Activated CD8-positive, alpha-beta memory T cell treated with anti-CD3 and anti-CD28 coated beads, Interleukin-2, amount 50 U/mL, for 24 hours (primary cell): ENCODE results near the gene INPP5B.
A peak's percentile ranks its signal among the peaks of the same experiment; 100 is the strongest.

Experiments used
- DNase-seq: peaks from one replicate; pipeline ENCODE4 v3.0.0-alpha.2; 2020; ENCODE audit errors: extremely low read depth

Gene INPP5B

DNA sequence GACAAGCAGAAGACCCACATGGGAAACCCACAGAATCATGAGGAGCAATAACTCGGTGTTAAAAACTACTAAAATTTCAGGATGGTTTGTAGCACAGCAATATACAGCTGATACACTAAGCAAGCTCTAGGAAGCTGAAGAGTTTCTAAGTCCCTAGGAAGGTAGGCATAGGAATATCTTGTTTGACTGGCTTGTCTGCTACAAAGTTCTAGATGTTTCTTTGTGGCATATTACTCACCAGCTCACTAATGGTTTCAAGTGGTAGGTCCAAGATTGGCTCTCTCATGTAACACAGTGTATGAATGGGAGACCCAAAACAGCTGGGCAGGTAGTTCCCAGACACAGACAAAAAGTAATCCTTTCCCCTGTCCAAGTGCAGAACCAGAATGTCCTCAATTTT is 74.2 kb downstream of the INPP5B start:
- DNase-seq = no peak

DNA sequence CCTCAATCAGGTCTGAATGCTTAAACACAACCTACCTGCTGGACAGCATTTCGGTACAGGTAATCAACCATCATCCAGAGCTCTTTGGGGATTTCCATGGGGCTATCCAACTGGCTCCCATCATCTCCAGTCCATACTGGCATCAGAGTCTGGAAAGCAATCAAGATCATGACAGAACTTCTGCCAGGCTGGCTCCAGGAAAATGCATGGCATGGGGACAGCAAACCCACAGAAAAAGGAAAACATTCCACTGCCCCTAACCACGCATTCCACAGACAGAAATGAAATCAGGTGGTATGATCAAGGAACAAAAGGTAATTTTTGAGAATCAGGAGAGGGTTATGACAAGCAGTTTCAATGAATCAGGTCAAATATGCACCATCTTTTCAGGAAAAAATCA is 78.4 kb downstream of the INPP5B start:
- DNase-seq = no peak

DNA sequence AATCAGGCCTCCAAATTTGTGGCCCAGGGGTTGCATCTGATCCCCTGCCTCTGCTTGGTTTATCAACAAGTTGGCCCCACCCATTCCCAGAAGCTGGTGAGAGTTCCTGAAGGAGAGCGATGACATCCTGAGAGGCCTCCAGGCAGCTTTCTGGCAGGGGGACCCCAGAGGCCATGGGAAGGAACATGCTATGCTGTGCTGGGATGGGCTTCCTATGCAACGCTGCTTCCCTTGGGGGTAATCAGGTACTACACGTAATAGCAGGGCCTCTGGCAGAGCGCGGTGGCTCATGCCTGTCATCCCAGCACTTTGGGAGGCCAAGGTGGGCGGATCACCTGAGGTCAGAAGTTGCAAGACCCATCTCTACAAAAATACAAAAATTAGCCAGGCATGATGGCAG is 79.1 kb downstream of the INPP5B start:
- DNase-seq = no peak

DNA sequence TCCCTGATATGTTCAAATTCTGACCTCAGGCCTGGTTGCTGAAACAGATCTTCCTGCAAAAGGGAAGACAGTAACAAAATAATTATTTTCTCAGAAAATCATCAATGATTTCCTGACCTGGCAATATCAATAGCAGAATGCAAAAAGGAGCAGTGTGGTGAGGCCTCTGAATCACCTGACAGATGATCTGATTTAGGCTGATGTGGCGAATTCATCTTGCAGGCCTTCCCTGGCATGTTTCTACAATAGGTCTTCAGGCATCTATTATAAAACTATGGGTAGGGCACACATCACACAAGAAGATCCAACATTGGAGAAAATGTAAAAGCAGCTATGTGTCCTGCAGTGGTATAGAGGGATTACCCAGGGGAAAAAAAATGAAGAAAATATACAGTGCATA is 80.4 kb downstream of the INPP5B start:
- DNase-seq = no peak

DNA sequence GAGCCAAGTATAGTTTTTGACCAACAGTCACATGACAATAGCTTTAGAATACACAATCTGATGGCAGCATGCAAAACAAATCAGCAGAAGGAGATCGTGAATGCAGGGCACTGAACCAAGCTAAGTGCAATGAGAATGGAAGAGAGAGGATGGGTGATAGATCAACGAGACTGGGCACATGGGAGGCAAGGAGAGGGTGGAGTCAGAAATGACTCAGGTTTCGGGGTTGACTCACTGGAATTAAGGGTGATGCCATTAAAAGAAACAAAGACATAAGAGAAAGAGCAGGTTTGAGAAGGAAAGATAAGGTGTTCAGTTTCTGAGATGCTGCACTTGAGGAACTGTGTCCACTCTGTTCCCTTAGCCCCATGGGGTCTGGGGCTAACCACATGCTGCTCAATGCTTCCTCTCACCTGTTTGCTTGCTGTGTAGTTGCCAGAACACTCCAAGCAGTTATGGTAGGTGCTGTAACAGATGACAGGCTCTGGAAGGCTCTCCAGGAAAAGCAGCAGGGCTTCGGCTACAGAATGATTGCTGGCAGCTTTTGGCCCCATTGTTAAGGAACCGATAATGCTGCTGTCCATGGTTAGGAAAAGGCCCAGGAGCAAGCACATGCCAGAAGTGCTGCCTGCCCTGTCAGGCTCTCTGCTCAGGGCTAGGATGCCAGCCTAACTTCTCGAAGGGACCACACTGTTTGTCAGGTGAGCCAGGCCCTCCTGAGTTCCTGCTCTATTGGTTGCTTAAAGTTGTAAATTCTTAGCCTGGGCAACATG is 81.3 kb downstream of the INPP5B start:
- DNase-seq = no peak

DNA sequence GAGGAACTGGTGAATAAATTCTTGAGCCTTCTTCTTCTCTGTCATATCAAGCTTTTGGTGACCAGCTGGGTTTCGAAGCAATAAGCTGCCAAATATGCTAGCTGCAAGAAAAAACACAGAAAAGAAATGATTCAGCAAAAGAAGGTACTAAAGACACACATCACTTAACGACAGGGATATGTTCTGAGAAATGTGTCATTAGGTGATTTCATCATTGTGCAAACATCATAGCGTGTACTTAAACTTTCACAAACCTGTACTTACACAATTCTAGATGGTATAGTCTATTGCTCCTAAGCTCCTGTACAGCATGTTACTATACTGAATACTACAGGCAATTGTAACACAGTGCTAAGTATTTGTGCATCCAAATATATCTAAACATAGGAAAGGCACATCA is 84.5 kb downstream of the INPP5B start:
- DNase-seq = no peak

DNA sequence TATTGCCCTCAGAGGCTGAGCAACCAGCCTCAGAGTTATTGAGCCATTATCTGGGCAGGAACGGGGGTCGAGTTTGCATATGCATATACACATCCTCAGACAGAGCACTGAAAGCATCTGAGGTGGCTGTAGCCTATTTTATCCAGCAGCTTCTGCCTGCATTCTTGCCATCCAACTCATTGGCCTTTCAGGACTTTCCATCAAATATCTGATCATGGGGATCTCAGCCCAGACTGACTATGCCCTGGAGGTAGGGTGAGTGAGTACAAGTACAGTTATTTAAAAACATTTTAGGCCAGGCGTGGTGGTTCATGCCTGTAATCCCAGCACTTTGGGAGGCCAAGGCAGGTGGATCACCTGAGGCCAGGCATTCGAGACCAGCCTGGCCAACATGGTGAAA is 85.7 kb downstream of the INPP5B start:
- DNase-seq = no peak

DNA sequence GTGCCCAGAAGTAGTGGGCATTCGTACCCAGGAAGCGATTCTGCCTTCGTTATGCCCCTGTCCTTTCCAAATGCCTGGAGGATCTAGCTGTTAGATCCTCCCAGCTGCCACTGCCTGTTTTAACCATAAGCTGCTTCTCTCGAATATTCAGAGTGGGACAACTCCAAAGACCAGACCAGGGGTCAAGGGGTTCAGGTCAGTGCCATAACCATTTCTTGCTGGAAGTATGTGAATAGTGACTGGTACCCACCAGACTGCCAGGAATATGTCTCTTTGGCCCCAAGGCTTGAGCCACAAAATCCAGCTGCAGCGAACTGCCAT is 86.5 kb downstream of the INPP5B start:
- DNase-seq = no peak

DNA sequence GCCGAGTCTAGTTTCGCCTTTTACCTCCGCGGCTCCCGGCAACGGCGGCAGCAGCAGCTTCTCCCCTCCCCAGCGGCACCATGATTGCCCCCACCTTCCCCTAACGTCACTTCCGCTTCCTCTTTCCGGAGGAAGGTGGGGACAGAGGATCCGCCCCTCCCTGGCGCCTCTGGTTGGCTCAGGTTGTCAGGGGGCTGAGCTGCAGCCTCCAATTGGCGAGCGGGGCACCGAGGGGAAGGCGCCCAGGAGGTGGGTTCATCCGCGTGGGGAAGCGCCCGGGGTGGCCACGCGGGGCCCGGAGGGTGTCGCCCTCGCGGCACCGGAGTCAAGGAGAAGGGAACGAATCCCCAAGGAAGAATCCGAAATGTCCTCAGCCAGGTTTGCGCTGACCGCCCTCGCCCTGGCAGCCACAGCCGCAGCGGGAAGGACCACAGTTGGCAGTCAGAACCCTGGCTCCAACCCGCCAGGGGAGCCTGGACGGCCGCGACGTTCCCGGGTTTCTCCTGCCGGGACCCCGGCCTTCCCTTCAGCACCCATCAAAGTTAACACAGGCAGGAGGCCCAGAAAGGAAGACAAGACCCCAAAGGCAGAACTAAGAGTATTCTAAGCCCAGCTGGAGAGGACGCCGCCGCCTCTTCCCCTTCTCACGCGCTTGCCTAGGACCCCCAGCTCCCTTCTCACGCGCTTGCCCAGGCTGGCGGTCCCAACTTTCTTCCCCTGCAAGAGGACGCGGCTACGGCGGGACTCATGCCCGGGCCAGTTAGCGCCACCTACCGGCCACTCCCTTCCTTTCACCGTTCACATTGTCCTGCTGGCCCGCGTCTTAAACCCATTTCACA is 87.1 kb downstream of the INPP5B start, which contains the start of gene MTF1:
Gene MTF1 (minus strand): TSS at position 86 of the 839 bp plus-strand sequence. CDS start 1,934 bp downstream, outside the sequence.
- DNase-seq = peak; percentile 87

DNA sequence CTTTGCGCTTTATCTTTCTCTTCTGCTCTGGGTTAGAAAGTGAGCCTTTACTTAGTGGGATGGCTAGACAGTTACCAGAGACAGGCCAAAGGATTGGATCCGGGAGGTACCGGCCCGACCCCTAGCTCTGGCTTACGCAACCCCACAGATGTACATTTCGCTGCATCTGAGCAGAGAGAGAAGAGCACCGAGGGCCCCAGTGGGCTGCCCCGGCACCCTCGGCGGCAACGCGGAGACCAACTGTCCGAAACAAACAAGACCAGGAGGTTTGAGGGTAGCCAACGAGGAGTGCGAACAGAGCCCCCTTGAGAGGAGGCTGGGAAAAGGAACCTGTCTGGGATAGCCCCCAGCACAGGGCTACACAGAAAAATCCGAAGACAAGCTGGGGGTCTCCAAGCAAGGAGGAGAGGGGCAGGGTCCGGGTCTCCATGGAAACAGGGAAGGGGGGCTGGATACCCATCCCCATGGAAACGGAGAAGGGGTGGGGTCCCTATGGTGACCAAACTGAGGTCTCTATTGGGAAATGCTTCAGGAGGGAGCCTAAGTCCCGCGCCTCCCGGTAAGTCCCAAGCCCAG is 87.8 kb downstream of the INPP5B start:
- no peak for DNase-seq

DNA sequence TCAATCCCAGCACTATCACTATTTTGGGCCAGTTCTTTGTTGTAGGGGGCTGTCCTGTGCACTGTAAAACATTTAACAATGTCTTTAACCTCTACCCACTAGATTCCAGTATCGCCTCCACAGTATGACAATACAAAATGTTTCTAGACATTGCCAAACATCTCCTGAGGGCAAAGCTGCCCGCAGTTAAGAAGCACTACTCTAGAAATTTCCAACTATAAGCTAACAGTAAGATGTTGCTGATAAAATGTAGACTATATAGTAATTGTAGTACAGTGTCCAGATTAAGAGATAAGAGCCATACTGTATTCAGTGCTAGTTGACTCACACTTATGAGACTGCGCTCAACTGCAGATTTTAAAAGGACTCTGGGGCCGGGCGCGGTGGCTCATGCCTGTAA is 92.4 kb downstream of the INPP5B start:
- no peak for DNase-seq

DNA sequence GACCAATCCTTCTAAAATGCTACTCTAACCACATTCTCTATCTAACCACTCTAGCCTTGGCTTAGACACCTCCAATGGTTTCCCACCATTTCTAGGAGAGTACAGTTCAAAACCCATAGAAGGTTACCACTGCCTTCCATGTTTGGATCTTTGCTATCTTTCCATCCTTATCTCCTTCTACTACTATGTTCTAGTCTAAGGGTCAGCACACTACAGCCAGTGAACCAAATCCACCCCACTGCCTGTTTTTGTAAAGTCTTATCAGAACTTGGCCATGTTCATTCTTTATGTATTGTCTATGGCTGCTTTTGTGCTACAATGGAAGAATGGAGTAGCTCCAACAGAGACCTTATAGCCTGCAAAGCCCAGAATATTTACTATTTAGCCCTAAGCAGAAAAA is 93.7 kb downstream of the INPP5B start:
- no peak for DNase-seq

DNA sequence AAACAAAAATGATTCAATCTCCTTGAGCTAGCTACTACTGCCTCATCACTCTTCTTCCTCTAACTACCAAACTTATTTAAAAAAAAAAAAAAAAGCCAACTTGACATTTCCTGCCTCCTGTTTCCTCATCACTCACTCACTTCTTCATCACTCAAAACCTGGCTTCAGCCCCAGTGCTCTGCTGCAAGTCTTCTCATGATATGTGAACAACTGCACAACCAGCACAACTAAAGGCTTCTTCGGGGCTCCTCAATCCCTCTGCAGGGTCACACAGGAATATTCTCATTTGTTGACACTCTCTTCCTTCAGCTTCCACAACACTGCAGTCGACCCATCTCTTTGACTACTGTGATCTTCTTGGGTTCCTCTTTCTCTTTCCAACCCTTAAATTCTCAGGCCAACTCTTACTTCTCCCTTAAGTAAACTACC is 95.1 kb downstream of the INPP5B start:
- no peak for DNase-seq

DNA sequence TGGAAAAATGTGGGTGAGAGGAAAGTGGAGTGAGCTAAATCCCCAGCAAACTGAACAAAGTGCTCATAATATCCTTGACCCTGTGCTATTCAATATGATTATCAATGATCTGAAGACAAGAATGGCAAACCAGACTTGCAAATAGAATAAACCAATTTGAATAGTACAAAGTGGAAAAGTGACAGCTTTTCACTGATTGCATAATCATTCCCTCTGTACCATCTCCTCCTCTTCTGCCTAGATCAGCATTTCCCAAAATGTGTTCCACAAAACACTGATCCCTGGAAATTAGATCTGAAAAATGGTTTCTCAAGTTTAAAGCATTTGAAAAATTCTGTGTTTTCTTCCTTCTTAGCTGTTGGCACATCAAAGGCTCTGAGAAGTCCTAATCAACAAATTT is 95.6 kb downstream of the INPP5B start:
- DNase-seq = no peak

DNA sequence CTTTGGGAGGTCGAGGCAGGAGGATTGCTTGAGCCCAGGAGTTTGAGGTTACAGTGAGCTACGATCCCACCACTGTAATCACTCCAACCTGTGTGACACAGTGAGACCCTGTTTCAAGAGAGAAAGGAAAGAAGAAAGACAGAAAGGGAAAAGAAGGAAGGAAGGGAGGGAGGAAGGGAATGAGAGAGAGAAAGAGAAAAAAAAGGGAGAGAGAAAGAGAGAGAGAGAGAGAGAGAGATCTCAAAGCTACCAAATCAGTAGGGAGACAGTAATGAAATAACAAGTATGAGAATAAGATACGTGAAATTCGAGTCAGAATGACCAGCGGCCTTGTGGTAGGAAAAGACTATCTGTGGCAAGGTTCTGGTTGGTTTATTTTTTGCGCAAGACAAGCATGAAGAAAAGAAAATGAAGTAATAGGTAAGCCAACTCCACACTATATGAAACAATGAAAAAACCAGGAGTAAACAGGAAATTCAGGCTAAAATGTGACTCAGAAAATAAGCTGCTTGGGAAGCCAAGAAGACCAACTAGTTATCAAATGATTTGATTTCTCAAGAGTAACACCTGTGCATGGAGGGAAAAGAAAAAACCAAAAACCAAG is 96.4 kb downstream of the INPP5B start:
- DNase-seq = no peak

DNA sequence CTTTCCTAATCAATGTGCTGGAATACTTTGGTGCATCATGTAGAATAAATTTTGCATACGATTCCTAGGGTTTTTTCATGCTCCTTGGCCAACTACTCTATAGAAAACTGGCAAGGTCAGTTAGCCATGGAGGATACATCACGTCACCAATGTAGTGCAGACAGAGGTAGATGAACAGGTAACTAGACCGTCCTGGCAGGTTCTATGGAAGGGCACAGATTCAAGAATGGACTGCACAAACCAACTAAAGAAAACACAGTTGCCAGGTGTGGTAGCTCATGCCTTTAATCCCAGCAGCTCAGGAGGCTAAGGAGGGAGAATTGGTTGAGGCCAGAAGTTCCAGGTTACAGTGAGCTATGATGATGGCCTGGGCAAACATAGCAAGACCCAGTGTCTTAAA is 97.4 kb downstream of the INPP5B start:
- no peak for DNase-seq

DNA sequence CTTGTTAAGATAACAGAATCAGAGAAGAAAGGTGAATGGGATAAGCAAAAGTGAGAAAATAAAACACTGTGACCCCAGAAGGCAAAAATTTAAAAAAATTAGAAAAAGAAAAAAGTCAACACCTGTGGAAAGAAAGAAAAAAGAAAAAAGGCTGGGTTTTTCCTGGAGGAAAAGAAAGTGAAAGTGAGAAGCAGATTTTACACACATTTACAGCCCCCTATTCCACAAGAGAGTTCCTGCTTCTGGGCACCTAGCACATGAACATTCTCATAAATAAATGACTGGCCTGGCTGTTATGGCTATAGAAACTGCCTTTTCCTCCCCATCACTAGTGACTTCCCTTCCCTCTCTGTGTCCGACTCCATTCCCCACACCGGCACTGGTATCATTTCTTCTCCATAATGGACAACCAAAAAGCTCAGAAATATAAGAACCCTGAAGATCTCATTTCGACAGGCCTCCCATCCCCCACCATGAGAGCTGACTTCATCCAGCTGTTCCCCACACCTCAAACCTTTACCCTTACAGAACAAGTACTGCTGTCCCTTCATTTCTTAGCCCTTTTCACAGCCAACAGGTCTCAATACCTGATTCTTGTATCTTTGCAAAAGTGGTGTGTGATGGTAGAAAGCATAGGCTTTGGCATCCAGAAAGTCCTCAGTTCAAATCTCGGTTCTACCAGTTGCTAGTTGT is 100.1 kb downstream of the INPP5B start:
- no peak for DNase-seq

DNA sequence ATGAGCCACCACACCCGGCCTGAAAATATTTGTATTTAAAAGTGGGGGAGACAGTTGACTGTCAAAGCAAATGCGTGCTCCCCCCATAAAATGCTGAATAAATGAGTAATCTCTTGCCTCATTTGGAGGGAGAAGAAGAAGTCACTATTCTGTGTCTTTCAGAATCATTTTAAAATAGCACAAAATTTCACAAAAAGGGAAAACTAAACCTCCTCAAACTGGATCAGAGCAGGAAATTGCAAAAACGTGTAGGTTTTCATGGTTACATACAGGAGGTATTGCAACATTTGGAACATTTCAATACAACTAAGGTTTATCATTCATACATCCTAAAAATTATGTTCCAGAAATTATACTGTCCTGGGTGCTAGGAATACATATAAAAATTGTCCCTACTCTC is 101.1 kb downstream of the INPP5B start:
- DNase-seq = no peak

DNA sequence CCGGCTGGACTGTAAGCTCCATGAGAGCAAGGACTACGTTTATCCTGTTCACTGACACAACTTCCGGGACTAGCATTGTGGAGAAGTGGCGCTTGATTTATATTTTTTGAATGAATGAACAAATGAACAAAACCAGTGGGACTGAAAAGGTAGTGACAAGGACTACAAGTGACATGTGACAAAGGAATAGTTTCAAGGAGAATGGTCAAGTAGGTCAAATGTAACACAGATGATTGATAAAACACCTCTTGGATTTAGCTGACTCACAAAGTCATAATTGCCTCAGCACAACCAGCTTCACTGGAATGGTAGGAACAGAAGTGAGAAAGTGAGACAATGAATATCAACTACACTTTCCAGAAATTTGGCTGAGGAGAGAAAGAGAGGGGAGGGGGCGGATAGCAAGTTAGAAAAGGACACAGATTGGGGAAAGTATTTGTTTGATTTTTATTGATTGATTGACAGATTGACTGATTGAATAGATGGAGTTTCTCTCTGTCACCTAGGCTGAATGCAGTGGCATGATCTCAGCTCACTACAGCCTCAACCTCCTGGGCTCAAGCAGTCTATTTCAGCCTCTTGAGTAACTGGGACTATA is 101.7 kb downstream of the INPP5B start:
- DNase-seq = no peak

DNA sequence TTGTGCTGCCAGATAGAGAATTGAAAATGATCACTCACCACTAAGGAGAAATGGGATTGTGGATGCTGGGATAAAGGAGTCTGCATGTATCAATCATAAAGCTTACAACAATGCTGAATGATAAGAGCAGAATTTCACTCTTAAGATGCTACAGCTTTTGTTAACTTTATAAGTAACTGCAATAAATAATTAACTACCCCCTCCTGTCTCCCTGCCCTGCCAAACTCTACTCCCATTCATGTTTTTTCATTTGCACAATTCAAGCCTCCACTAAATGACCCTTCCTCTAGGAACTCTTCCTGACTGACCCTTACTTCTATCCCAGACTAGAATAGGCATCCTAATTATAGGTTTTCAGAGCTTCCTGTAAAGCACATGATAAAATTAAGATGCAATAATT is 102.3 kb downstream of the INPP5B start:
- DNase-seq = no peak

DNA sequence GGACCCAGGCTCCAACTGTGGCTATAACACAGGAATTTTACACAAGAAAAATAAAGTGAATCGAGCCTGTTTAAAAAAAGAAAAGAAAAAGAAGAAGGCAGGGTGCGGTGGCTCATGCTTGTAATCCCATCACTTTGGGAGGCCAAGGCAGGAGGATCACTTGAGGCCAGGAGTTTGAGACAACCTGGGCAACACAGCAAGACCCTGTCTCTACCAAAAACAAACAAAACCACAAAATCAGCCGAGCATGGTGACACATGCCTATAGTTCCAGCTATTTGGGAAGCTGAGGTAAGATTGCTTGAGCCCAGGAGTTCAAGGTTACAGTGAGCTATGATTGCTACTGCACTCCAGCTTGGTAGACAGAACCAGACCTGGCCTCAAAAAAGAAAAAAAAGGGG is 105.2 kb downstream of the INPP5B start:
- no peak for DNase-seq

DNA sequence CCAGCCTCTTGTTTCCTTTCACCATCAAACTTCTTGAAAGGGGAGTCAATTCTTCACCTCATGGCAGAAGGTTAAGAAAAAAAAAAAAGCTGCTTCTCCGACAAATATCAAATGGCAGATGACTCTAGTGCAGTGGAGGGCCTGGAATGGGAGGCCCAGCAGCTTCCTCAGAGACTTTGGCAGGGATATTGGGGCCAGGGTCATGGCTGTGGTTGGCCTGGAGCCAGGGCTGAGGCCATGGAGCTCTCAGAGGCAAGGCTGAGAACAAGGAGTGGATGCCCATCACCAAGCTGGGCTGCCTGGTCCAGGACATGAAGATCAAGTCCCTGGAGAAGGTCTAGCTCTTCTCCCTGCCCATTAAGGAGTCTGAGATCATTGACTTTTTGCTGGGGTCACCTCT is 106.1 kb downstream of the INPP5B start:
- no peak for DNase-seq
